Left ventricle myocardium inferior (tissue), 1 donor: ENCODE data around the gene WASF3. TPM values are rescaled to one million over a fixed set of nuclear protein-coding genes. Genes with fewer than 3 reads are reported as not detected.

ENCODE experiments used
- DNase-seq: peaks from one replicate; pipeline ENCODE4 v3.0.0-alpha.2; 2020
- H3K27ac ChIP-seq: fragments of 200-600 bp; replicated peaks from 2 replicates; pipeline ENCODE4 v1.8.0; 2021
- H3K27me3 ChIP-seq: fragments of 200-600 bp; 2 replicates; pipeline ENCODE4 v1.8.0; 2021; ENCODE audit warnings: low read depth
- H3K36me3 ChIP-seq: fragments of 200-600 bp; 2 replicates; pipeline ENCODE4 v1.8.0; 2021
- H3K4me1 ChIP-seq: fragments of 200-600 bp; 2 replicates; pipeline ENCODE4 v1.8.0; 2021
- H3K4me3 ChIP-seq: fragments of 200-600 bp; 2 replicates; pipeline ENCODE4 v1.8.0; 2021; ENCODE audit warnings: mild to moderate bottlenecking, moderate library complexity
- H3K9me3 ChIP-seq: fragments of 200-600 bp; replicated peaks from 2 replicates; pipeline ENCODE4 v1.8.0; 2021
- intact Hi-C: fragments of 100-400 bp; cut with micrococcal nuclease; formaldehyde crosslinking; loops from one replicate; pipeline ENCODE4 v1.11.0; 2022
- total RNA-seq: library from RNA; stranded (reverse); fragmentation: NEBNext Ultra II Directional; extraction: Animal tissue kit (Norgen Biotek cat#: 25700); gene quantifications from one replicate; pipeline ENCODE4 v1.2.1, GENCODE V29; 2021
- TF ChIP-seq, protein P1 (sequence below): fragments of 200-600 bp; IDR thresholded peaks from 2 replicates; pipeline ENCODE4 v1.8.0; 2021; ENCODE audit warnings: antibody characterized with exemption, mild to moderate bottlenecking, borderline replicate concordance
- donor health status: DM: no; HTN: yes; CAD: no; lungs with severe emphysema.

WASF3 gene
- total RNA-seq, 1 donor from 2014 or later = 12.6 TPM

DNA sequence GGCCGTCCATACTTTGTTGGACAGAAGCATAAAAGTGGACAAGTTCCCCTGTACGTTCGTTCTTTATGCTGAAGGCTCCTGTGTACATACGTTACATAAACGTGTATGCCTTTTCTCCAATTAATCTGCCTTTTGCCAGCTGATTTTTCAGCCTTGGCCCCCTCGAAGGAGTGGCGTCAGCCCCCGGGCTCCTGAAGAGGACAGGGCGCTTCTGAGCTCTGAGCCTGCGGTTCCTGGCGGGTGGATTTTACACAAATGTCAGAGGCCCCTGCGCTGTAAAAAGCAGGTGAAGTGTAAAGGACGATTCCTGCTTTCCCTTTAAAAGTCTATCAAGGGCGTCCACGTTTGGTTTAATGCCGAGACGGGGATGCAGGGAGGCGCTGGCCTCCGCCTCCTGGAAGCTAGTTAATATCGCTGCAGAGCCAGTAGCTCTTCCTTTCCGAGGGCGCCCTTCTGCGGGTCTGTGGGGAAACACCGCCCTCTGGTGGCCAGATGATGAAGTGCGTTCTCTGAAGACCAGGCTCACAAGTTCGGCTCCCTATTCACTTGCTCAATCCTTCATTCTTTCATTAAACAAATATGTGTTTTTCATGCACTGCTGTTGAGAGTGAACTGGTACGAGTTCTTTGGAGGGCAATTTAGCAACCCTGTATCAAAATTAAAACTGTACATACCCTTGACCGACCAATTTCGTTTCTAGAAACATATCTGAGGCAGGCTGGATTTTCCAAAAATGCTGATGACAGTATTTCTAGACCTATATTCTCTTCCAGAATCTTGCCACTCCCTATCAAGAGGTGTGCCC lies 141.1 kb downstream of the WASF3 start:
- Histone ChIP-seq H3K4me1 (peaks cover 13% of the 10 kb centered on the region), H3K9me3 (peaks cover 12% of the 10 kb centered on the region), H3K27me3 (peaks cover 3% of the 10 kb centered on the region), H3K4me3 (peak overlapping the region; percentile 39), H3K36me3 (no peaks in the 10 kb centered on the region), H3K27ac (no peak overlapping the region)
- TF ChIP-seq, protein P1, sequence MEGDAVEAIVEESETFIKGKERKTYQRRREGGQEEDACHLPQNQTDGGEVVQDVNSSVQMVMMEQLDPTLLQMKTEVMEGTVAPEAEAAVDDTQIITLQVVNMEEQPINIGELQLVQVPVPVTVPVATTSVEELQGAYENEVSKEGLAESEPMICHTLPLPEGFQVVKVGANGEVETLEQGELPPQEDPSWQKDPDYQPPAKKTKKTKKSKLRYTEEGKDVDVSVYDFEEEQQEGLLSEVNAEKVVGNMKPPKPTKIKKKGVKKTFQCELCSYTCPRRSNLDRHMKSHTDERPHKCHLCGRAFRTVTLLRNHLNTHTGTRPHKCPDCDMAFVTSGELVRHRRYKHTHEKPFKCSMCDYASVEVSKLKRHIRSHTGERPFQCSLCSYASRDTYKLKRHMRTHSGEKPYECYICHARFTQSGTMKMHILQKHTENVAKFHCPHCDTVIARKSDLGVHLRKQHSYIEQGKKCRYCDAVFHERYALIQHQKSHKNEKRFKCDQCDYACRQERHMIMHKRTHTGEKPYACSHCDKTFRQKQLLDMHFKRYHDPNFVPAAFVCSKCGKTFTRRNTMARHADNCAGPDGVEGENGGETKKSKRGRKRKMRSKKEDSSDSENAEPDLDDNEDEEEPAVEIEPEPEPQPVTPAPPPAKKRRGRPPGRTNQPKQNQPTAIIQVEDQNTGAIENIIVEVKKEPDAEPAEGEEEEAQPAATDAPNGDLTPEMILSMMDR = peak; percentile 98
- intact Hi-C loops = loop anchor here (5.0 to 10.0 kb wide), 2 partner anchors 214 to 511 kb away; no protein-coding TSS in a partner anchor
- DNase-seq = peak; percentile 79

DNA sequence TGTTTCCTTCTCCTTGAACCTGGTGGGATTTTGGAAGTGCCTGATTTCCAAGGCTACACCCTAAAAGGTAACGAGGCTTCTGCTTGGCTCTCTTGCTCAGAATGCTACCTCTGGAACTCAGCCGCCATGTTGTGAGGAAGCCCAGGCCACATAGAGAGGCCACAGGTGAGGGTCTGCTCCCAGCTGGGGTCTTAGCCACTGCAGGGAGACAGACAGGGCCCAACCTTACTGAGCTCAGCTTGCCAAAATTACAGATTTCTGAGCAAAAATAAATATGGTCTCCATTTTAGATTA lies 141.7 kb downstream of the WASF3 start:
- Histone ChIP-seq H3K27ac (no peak overlapping the region), H3K4me3 (no peak overlapping the region), H3K9me3 (peaks cover 12% of the 10 kb centered on the region), H3K4me1 (peaks cover 13% of the 10 kb centered on the region), H3K27me3 (peaks cover 3% of the 10 kb centered on the region), H3K36me3 (no peaks in the 10 kb centered on the region)
- intact Hi-C loops = loop anchor here (5.0 to 10.0 kb wide), 2 partner anchors 214 to 512 kb away; no protein-coding TSS in a partner anchor
- no peak for DNase-seq
- TF ChIP-seq, protein P1 = no peak

DNA sequence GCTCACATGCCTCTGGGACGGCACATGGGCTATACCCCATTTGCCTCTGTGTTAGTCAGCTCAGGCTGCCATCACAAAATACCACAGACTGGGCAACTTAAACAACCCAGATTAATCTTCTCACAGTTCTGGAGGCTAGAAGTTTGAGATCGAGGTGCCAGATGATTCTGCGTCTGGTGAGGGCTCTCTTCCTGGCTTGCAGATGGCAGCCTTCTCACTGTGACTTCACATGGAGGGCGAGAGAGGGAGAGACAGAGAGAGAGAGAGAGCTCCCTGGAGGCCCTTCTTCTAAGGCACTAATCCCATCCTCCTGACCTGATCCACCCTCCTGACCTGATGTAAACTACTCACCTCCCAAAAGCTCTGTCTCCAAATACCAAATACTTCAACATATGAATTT lies 148.1 kb downstream of the WASF3 start:
- Histone ChIP-seq H3K36me3 (no peaks in the 10 kb centered on the region), H3K27ac (no peak overlapping the region), H3K9me3 (peaks cover 12% of the 10 kb centered on the region), H3K27me3 (peaks cover 42% of the 10 kb centered on the region), H3K4me3 (no peak overlapping the region), H3K4me1 (no peaks in the 10 kb centered on the region)
- TF ChIP-seq, protein P1 = no peak
- no peak for DNase-seq
- intact Hi-C loops = loop anchor here (5.0 kb wide), 2 partner anchors 167 to 222 kb away; no protein-coding TSS in a partner anchor

DNA sequence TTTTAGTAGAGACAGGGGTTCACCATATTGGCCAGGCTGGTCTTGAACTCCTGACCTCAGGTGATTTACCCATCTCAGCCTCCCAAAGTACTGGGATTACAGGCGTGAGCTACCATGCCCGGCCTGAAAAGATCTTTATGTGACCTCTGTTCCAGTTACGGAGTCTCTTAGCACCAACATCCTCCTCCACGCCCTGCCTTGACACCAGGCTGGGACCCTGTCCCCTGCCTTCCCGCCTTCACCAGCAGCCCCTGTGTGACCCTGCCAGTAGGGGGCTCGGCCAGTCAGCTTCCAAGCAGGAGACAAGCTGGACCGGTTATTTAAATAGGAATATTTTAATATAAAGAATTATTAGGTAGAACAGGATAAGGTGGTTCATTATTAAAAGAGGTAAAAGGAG lies 148.9 kb downstream of the WASF3 start:
- no peak for DNase-seq

DNA sequence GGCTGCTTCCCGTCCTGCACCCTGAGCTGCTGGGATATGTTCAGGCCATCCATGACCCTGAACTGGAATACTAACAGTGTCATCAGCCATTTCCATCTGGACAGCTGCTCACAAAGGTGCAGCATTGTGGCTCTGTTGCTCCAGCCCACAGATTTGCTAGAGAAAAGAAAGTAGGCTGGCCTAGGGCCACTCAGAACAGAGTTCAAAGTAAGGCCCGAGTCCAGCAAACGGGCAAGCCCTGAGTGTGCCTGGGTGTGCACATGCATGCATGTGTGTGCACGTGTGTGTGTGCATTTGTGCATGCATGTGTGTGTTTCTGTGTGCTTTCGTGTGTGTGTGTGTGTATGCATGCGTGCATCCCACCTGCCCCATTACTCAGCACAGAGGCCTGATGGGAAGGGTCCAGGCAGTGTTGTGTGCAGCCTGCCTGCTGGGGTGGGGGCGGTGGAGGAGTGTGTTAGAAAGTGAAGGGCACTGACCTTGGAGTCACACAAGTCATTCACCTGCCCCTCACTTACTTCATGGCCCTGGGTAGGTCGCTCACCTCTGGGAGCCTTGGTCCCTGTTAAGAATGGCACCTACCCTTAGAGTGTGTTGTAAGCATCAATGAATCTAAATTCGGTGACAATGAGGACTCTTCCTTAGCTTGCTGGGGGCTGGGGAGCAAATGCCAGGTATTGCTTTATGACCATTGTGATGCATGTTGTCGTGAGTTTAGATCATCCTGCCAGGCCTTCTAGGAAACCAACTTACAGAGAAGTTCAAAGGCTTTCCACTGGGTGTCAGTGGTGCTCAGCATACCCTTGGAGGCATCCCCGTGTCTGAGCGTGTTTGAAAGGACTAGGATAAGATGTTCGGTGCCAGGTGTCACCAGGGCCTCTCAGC lies 149.9 kb downstream of the WASF3 start:
- intact Hi-C loops = loop anchor here (5.0 kb wide), 2 partner anchors 165 to 220 kb away; no protein-coding TSS in a partner anchor
- H3K4me3 ChIP-seq = no peak overlapping the region
- peaks cover 9% of the 10 kb centered on the region for H3K9me3 ChIP-seq
- H3K27me3 ChIP-seq = peaks cover 47% of the 10 kb centered on the region
- no peaks in the 10 kb centered on the region for H3K36me3 ChIP-seq
- TF ChIP-seq, protein P1 = peak; percentile 80
- H3K4me1 ChIP-seq = no peaks in the 10 kb centered on the region
- no peak overlapping the region for H3K27ac ChIP-seq
- DNase-seq = no peak

More for the DNA sequence above, 148.9 kb downstream of the WASF3 start:
- no peak overlapping the region for H3K27ac ChIP-seq
- H3K9me3 ChIP-seq = peaks cover 12% of the 10 kb centered on the region
- intact Hi-C loops = loop anchor here (5.0 kb wide), 2 partner anchors 166 to 221 kb away; no protein-coding TSS in a partner anchor
- H3K4me3 ChIP-seq = no peak overlapping the region
- no peaks in the 10 kb centered on the region for H3K36me3 ChIP-seq
- H3K27me3 ChIP-seq = peaks cover 46% of the 10 kb centered on the region
- TF ChIP-seq, protein P1 = no peak
- no peaks in the 10 kb centered on the region for H3K4me1 ChIP-seq
